NCI-H1105 treated with DMSO at 0.1 percent for 48 hours (cell line): ENCODE measurements around the gene FBXO3.

Experiments
- DNase-seq: peaks from one replicate; lab custom pipeline; 2025; lab: John Stamatoyannopoulos, UW

Gene FBXO3

GRCh38 chr11:33701302-33702230 is 72.8 kb downstream of the FBXO3 start:
- peak; percentile 63 for DNase-seq

GRCh38 chr11:33700502-33701271 is 73.6 kb downstream of the FBXO3 start, which contains the start of gene C11orf91:
C11orf91 (minus strand) TSS chr11:33700826; CDS start chr11:33700740, 86 bp downstream.
- DNase-seq = peak; percentile 92

- DNase-seq = no peak
Observed at GRCh38 chr11:33700063-33700501, 74.2 kb downstream of the FBXO3 start.

- no peak for DNase-seq
Observed at GRCh38 chr11:33699515-33700062, 74.7 kb downstream of the FBXO3 start.

- DNase-seq = no peak
Observed at GRCh38 chr11:33698921-33699320, 75.4 kb downstream of the FBXO3 start.

- DNase-seq = no peak
Observed at GRCh38 chr11:33697997-33698396, 76.3 kb downstream of the FBXO3 start.

GRCh38 chr11:33696931-33697638 is 77.2 kb downstream of the FBXO3 start:
- no peak for DNase-seq

- no peak for DNase-seq
Observed at GRCh38 chr11:33696411-33696810, 77.9 kb downstream of the FBXO3 start.

GRCh38 chr11:33695051-33695566 is 79.2 kb downstream of the FBXO3 start:
- DNase-seq = no peak

- DNase-seq = no peak
Observed at GRCh38 chr11:33694346-33695050, 79.8 kb downstream of the FBXO3 start.

GRCh38 chr11:33692541-33692940 is 81.8 kb downstream of the FBXO3 start:
- no peak for DNase-seq

- peak; percentile 37 for DNase-seq
Observed at GRCh38 chr11:33692013-33692504, 82.3 kb downstream of the FBXO3 start.

- no peak for DNase-seq
Observed at GRCh38 chr11:33691066-33691864, 83.1 kb downstream of the FBXO3 start.
